ENCODE data around the gene TRPV2.

GRCh38 chr17:16463358-16464302, 48.3 kb downstream of the TRPV2 start:
- TF ChIP-seq MAZ (IDR thresholded peaks at IDR 0.05; ENCODE audit: borderline replicate concordance, low read depth, low read length) (no peak), BHLHE40 (IDR thresholded peaks at IDR 0.05; ENCODE audit: low read depth, low read length) (no peak), POLR2A (IDR thresholded peaks at IDR 0.05; ENCODE audit: low read depth, low read length) (no peak), RFX5 (IDR thresholded peaks at IDR 0.05; ENCODE audit: low read depth, low read length) (no peak), MXI1 (IDR thresholded peaks at IDR 0.05; ENCODE audit: borderline replicate concordance, low read depth, low read length) (no peak), SMC3 (IDR thresholded peaks at IDR 0.05; ENCODE audit: low read depth, low read length) (peak; percentile 41; the same call in 1 of the 2 replicates), RCOR1 (IDR thresholded peaks at IDR 0.05; ENCODE audit: insufficient replicate concordance, low read length) (no peak)
- TF ChIP-seq, protein P1, sequence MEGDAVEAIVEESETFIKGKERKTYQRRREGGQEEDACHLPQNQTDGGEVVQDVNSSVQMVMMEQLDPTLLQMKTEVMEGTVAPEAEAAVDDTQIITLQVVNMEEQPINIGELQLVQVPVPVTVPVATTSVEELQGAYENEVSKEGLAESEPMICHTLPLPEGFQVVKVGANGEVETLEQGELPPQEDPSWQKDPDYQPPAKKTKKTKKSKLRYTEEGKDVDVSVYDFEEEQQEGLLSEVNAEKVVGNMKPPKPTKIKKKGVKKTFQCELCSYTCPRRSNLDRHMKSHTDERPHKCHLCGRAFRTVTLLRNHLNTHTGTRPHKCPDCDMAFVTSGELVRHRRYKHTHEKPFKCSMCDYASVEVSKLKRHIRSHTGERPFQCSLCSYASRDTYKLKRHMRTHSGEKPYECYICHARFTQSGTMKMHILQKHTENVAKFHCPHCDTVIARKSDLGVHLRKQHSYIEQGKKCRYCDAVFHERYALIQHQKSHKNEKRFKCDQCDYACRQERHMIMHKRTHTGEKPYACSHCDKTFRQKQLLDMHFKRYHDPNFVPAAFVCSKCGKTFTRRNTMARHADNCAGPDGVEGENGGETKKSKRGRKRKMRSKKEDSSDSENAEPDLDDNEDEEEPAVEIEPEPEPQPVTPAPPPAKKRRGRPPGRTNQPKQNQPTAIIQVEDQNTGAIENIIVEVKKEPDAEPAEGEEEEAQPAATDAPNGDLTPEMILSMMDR (conservative IDR thresholded peaks at IDR 0.05; ENCODE audit: low read depth, low read length): peak; percentile 42
- TF ChIP-seq, protein P2, sequence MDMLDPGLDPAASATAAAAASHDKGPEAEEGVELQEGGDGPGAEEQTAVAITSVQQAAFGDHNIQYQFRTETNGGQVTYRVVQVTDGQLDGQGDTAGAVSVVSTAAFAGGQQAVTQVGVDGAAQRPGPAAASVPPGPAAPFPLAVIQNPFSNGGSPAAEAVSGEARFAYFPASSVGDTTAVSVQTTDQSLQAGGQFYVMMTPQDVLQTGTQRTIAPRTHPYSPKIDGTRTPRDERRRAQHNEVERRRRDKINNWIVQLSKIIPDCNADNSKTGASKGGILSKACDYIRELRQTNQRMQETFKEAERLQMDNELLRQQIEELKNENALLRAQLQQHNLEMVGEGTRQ (IDR thresholded peaks at IDR 0.05; ENCODE audit: low read depth, low read length): no peak
- TF ChIP-seq, protein P3, sequence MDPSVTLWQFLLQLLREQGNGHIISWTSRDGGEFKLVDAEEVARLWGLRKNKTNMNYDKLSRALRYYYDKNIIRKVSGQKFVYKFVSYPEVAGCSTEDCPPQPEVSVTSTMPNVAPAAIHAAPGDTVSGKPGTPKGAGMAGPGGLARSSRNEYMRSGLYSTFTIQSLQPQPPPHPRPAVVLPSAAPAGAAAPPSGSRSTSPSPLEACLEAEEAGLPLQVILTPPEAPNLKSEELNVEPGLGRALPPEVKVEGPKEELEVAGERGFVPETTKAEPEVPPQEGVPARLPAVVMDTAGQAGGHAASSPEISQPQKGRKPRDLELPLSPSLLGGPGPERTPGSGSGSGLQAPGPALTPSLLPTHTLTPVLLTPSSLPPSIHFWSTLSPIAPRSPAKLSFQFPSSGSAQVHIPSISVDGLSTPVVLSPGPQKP (IDR thresholded peaks at IDR 0.05; ENCODE audit: borderline replicate concordance, low read depth, low read length): no peak

Measured in IMR-90 (cell line).